Measurements from ENCODE around the gene GPR107. TPM values are rescaled to one million over a fixed set of nuclear protein-coding genes. Genes with fewer than 3 reads are reported as not detected.

GPR107 gene
- total and polyA plus RNA-seq, 8 donors: 5.1 to 19.8 (median 15.1) TPM

GRCh38 chr9:130143279-130143893, 89.7 kb downstream of the GPR107 start:
- no peak overlapping the region for H3K27ac ChIP-seq
- no peaks in the 10 kb centered on the region for H3K9me3 ChIP-seq
- no peaks in the 10 kb centered on the region for H3K4me1 ChIP-seq
- H3K36me3 ChIP-seq: no peaks in the 10 kb centered on the region
- intact Hi-C loops (cut with DNase I): no loop called here
- no peaks in the 10 kb centered on the region for H3K27me3 ChIP-seq
- ATAC-seq (no peak), DNase-seq (no peak), FAIRE-seq (no peak)
- H3K4me3 ChIP-seq: no peak overlapping the region
- 64 to 75% methylated on average over 24 of the region's 24 CpGs for WGBS, 2 donors
- TF ChIP-seq, protein P1, sequence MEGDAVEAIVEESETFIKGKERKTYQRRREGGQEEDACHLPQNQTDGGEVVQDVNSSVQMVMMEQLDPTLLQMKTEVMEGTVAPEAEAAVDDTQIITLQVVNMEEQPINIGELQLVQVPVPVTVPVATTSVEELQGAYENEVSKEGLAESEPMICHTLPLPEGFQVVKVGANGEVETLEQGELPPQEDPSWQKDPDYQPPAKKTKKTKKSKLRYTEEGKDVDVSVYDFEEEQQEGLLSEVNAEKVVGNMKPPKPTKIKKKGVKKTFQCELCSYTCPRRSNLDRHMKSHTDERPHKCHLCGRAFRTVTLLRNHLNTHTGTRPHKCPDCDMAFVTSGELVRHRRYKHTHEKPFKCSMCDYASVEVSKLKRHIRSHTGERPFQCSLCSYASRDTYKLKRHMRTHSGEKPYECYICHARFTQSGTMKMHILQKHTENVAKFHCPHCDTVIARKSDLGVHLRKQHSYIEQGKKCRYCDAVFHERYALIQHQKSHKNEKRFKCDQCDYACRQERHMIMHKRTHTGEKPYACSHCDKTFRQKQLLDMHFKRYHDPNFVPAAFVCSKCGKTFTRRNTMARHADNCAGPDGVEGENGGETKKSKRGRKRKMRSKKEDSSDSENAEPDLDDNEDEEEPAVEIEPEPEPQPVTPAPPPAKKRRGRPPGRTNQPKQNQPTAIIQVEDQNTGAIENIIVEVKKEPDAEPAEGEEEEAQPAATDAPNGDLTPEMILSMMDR (IDR thresholded peaks at IDR 0.05): no peak

DNA sequence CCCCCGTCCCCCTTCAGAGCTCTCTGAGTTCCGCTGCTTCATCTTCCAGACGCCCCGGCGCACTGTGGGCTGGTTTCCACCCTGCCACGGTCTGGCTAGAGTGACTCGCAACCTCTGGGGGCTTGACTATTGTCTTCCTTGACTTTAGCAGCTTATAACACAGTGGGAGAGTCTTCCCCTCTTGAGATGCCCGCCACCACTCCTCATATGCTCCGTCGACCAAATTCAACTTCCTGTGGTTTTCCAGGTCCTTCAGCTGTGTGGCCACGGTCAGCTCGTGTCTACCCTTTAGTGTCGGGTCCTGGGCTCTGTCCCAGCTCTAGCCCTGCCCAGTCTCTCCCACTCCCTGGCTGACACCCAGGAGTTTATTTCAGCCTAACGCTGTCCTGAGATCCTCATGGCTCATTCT, 90.3 kb downstream of the GPR107 start:
- FAIRE-seq (no peak), DNase-seq (no peak), ATAC-seq (peak in 3 of 4 donors; percentile 28 to 47 (median 34))
- Histone ChIP-seq H3K27me3 (no peaks in the 10 kb centered on the region), H3K36me3 (no peaks in the 10 kb centered on the region), H3K4me3 (no peak overlapping the region), H3K9me3 (no peaks in the 10 kb centered on the region), H3K4me1 (no peaks in the 10 kb centered on the region), H3K27ac (no peak overlapping the region)
- TF ChIP-seq, protein P1 (IDR thresholded peaks at IDR 0.05): no peak
- intact Hi-C loops (cut with DNase I): no loop called here
- 47 to 51% methylated on average over 14 of the region's 14 CpGs for whole genome bisulfite sequencing, 2 donors

DNA sequence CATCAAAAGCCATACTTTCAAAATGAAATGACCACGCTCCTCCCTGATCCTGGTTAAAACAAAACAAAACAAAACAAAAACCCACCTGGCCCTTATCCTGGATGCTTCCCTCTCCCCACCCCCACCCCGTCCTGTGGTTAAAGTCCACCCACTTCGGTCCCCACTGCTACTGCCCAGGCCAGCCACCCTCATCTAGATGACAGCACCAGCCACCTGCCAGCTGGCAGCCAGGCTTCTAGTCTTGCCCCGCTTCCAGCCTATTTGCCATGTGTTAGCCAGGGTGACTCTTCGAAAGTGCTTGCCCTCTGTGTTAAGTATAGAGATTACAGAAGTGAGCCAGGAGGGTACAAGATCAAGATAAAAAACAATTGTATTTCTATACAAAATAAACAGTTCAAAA, 91.0 kb downstream of the GPR107 start:
- Histone ChIP-seq H3K4me1 (no peaks in the 10 kb centered on the region), H3K36me3 (no peaks in the 10 kb centered on the region), H3K9me3 (no peaks in the 10 kb centered on the region), H3K27ac (no peak overlapping the region), H3K4me3 (no peak overlapping the region), H3K27me3 (no peaks in the 10 kb centered on the region)
- 26 to 32% methylated on average over 5 of the region's 5 CpGs for WGBS, 2 donors
- peak in 3 of 6 donors; percentile 32 to 53 (median 35) for DNase-seq
- ATAC-seq: peak; percentile 76 to 86 (median 79)
- TF ChIP-seq, protein P1 (IDR thresholded peaks at IDR 0.05): no peak
- FAIRE-seq: no peak
- intact Hi-C loops (cut with DNase I): no loop called here

DNA sequence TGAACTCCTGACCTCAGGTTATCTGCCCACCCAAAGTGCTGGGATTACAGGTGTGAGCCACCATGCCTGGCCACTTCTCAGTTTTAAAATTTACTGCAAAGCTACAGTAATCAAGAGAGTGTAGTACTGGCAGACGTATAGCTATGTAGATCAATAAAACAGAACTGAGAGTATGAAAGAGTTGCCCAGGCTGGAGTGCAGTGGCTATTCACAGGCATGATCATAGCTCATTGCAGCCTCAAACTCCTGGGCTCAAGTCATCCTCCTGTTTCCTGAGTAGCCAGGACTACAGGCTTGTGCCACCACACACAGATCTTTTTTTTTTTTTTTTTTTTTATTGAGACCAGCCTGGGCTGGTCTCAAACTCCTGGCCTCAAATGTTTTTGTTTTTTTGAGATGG, 92.0 kb downstream of the GPR107 start:
- WGBS, 2 donors: 40 to 42% methylated on average over 1 of the region's 1 CpG
- intact Hi-C loops (cut with DNase I): no loop called here

DNA sequence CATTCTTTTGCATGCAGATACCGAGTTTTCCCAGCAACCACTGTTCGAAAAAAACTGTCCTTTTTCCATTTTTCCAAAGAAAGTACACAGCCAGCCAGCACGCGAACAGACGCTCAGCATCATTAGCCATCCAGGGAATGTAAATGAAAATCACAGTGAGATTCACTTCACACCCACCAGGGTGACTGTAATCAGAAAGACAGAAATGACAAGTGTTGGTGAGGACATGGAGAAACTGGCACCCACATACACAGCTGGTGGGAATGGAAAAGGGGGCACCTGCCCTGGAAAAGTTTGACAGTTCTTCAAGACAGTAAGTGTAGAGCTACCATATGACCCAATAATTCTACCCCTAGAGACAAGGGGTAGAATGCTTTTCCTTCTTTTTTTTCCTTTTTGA, 93.5 kb downstream of the GPR107 start:
- ATAC-seq (no peak), DNase-seq (no peak), FAIRE-seq (no peak)
- TF ChIP-seq, protein P1 (IDR thresholded peaks at IDR 0.05): no peak
- 69 to 78% methylated on average over 5 of the region's 5 CpGs for WGBS, 2 donors
- Histone ChIP-seq H3K9me3 (no peaks in the 10 kb centered on the region), H3K4me1 (no peaks in the 10 kb centered on the region), H3K4me3 (no peak overlapping the region), H3K36me3 (no peaks in the 10 kb centered on the region), H3K27ac (no peak overlapping the region), H3K27me3 (no peaks in the 10 kb centered on the region)
- intact Hi-C loops (cut with DNase I): no loop called here

More for the DNA sequence above, 92.0 kb downstream of the GPR107 start:
- H3K27me3 ChIP-seq: no peaks in the 10 kb centered on the region
- no peaks in the 10 kb centered on the region for H3K9me3 ChIP-seq
- no peaks in the 10 kb centered on the region for H3K4me1 ChIP-seq
- H3K4me3 ChIP-seq: no peak overlapping the region
- no peak overlapping the region for H3K27ac ChIP-seq
- FAIRE-seq (no peak), ATAC-seq (no peak), DNase-seq (no peak)
- no peaks in the 10 kb centered on the region for H3K36me3 ChIP-seq
- TF ChIP-seq, protein P1 (IDR thresholded peaks at IDR 0.05): no peak

Data from pancreas (tissue), 10 donors.